ENCODE data around the gene BSCL2. TPM values are rescaled to one million over a fixed set of nuclear protein-coding genes. Genes with fewer than 3 reads are reported as not detected.

The BSCL2 gene
- total RNA-seq, result 49.2 and 56.3 TPM in 2 replicates
- total RNA-seq (2013), result 24.1 TPM
- polyA plus RNA-seq, result 38.5 TPM in 2 replicates
- polyA minus RNA-seq, result 18.0 and 22.7 TPM in 2 replicates

- Histone ChIP-seq H3K27ac (ENCODE audit: low read length in 2 of 2) (peak within 1 kb of the TSS; percentile 90 to 93), H4K20me1 (ENCODE audit: control insufficient read depth, insufficient read depth, low read length, poor library complexity, severe bottlenecking) (no peaks in the 10 kb centered on the region), H3K4me1 (ENCODE audit: control insufficient read depth in 2 of 2, insufficient read depth in 2 of 2, low read length in 2 of 2) (peaks cover 39 to 52% of the 10 kb centered on the region in 2 donors), H3K9me3 (ENCODE audit: control extremely low read depth in 1 of 3, control insufficient read depth in 2 of 3, insufficient read depth in 1 of 3, low read length in 2 of 3) (no peaks in the 10 kb centered on the region), H2AFZ (ENCODE audit: insufficient read depth, low read depth, low read length, poor library complexity, severe bottlenecking) (peak within 1 kb of the TSS; percentile 99), H3K4me3 (ENCODE audit: control extremely low read depth in 1 of 5, extremely low read depth in 1 of 5, insufficient read depth in 1 of 5, low read depth in 2 of 5, low read length in 4 of 5) (peak within 1 kb of the TSS; percentile 39 to 91 (median 69)), H3K36me3 (replicated peaks in 1 of 2; ENCODE audit: control extremely low read depth in 1 of 2, control insufficient read depth in 1 of 2, extremely low read depth in 1 of 2, insufficient read depth in 2 of 2, low read length in 1 of 2) (peaks cover 0 to 18% of the 10 kb centered on the region in 2 experiments), H3K27me3 (replicated peaks in 1 of 4; ENCODE audit: control extremely low read depth in 1 of 4, control insufficient read depth in 3 of 4, insufficient read depth in 4 of 4, low read length in 3 of 4) (no peaks in the 10 kb centered on the region), H3K79me2 (ENCODE audit: control insufficient read depth, insufficient read depth, low read length) (peaks cover 25% of the 10 kb centered on the region), H3K4me2 (replicated peaks; ENCODE audit: low read depth, low read length, poor library complexity, severe bottlenecking) (peak within 1 kb of the TSS; percentile 95), H3K9ac (ENCODE audit: low read length) (peak within 1 kb of the TSS; percentile 89)
- ATAC-seq (ENCODE audit: low read depth) (no peak), DNase-seq (peak; percentile 52)
- intact Hi-C loops (cut with micrococcal nuclease), result loop anchor here (2.0 to 5.0 kb wide), 4 partner anchors 115 to 173 kb away; partner anchors contain the start of genes EEF1G, SLC3A2 and TUT1
- Mint-ChIP-seq H3K4me1 (peaks cover 55% of the 10 kb centered on the region), H3K27ac (peak within 1 kb of the TSS; percentile 95), H3K9me3 (ENCODE audit: insufficient read depth) (no peaks in the 10 kb centered on the region), H3K27me3 (no peaks in the 10 kb centered on the region), H3K4me3 (peak within 1 kb of the TSS; percentile 92)
- WGBS (ENCODE audit: insufficient coverage), result 93% methylated on average over 9 of the region's 10 CpGs
- ChIA-PET POLR2A (interaction anchor here (0.6 to 6.5 kb wide), 8 partner anchors 20 to 174 kb away, joined by 3 to 66 read pairs (median 7); partner anchors contain the start of genes B3GAT3, C11orf98, CSKMT and HNRNPUL2), CTCF (interaction anchor here (0.7 to 3.3 kb wide), 8 partner anchors 10 to 174 kb away, joined by 3 to 13 read pairs (median 4); partner anchors contain the start of genes HNRNPUL2, SLC3A2 and TTC9C)
- TF ChIP-seq EZH2 (IDR thresholded peaks at IDR 0.05; ENCODE audit: borderline replicate concordance, insufficient read depth, low read depth, low read length, poor library complexity, severe bottlenecking) (no peak), CTCF (IDR thresholded peaks at IDR 0.05) (no peak)
Measured at GRCh38 chr11:62707277-62707861, at the start of gene BSCL2, which contains the start of gene GNG3. TSS of gene BSCL2 (minus strand) at chr11:62707424. CDS start at chr11:62707195, 229 bp downstream. TSS of gene GNG3 (plus strand) at chr11:62707676. CDS start at chr11:62708296, 620 bp downstream.
